SHP77 (cell line): Measurements from ENCODE around the gene FANK1.
"Not testable (repeated sequence)": the region's sequence is repeated elsewhere in the genome, so short reads cannot be mapped to it uniquely, and the experiment has no call there.

ENCODE experiments used
- DNase-seq, 2 experiments: peaks; one replicate each; lab custom pipeline; 2025; lab: John Stamatoyannopoulos, UW

The FANK1 gene

GRCh38 chr10:125889441-125889840 is 6.9 kb upstream of the FANK1 start:
- not testable (repeated sequence) for DNase-seq

DNA sequence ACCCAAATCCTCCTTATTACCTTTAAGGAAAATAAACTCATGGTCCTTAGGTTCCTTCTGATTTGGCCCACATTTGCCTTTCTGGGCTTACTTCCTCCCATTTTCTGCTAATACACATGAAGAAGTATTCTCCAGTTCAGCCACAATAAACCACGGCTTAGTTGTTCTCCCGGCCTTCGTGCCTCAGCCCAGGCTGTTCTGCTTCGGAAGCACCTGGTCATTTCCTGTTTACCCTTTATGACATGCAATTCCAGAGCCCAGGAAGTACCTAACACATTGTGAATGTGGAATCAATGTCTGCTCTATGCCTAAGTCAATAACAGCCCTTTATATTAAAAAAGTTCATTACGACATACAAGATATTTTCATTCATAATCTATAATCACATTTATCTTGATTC is 4.0 kb upstream of the FANK1 start:
- DNase-seq: peak; percentile 30 to 59

DNA sequence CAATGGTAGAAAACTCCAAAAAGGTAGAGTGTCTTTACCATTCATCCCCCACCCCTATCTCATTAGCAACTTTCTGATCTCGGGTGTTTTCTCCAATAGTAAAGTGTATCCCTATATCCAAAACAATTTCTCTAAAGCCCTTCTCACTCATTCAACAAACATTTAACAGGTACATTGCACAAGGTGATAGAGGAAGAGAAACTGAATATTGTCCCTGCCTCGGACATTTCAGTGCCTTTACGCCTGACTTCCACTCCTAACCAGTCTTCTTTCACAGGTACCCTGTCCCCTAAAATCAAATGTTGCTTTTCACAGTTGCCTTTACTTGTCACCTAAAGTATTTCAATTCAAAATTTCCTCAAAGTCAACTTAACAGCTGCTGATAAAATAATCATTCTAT is 2.2 kb upstream of the FANK1 start:
- not testable (repeated sequence) for DNase-seq

- peak; percentile 18 to 66 for DNase-seq
Observed at GRCh38 chr10:125895130-125896087, 955 bp upstream of the FANK1 start.

DNA sequence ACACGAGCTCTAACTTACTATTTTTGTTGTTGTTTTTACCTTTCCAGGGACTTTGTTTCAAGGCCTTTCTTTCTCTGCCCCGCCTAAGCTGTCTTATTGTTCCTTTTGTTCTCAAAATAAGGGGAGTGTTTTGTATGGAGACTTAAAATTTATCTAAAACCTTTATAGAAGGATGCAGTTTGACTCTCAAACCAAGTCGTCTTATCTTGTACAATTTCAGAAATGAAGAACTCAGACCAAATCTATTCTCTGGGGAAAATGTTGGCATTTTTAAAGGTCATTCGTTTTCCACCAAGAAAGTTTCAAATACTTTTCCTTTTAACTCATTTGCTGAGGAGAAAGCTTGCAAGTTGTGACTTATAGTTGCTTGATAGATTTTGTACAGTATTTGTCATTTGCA is 953 bp downstream of the FANK1 start:
- not testable (repeated sequence) for DNase-seq

DNA sequence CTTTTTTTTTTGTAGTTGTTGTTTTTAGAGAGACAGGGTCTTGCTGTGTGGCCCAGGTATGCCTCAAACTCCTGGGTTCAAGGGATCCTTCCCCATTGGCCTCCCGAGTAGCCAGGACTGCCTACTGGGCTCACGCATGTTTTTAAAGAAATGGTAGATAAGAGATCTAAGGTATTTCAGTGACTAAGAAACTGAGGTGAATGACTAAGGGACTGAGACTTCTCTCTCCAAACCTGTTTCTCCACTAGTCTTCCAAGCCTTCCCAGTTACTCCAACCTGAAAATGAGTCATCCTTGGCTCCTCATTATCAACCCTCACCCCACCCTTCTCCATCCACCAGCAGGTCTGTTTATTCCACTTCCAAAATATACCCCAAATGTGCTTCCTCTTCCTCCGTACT is 4.6 kb downstream of the FANK1 start:
- DNase-seq: not testable (repeated sequence)

DNA sequence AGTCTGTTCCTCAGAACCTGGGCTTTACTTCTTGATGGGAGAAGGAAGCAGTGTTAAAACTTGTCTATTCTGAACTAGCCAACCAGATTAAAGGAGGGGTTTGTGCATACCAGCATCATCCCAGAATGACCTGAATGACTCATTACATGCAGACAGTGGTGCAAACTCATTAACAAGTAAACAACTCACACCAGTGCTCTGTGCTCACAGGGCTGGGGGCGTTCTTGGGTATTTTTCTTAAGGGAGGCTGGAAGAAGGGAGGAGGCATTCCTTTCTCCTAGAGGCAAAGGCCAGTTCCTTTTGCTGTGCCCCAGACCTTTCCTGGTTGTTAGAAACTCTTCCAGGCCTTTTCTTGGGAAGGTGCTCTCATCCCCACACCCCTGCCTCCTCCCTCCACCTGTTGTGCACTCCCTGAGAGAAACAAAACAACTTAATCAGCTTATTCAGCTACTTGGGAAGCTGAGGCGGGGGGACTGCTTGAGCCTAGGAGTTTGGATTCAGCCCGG is 6.8 kb downstream of the FANK1 start:
- DNase-seq: not testable (repeated sequence)

GRCh38 chr10:125905069-125905994 is 9.0 kb downstream of the FANK1 start:
- not testable (repeated sequence) for DNase-seq

DNA sequence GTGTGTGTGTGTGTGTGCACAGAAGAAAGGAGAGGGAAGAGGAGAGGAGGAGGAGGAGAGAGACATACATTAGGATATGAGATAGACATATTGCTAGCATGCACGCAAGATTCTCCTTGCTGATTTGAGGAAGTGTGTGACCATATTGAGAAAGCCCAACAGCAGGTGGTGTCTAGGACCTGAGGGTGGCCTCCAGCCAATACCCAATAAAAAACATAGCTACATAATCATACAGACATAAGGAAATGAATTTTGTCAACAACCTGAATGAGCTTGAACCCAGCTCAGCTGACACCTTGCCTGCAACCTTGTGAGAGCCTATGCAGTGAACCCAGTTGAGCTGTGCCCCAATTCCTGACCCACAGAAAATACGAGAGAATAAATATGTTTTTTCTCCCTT is 11.2 kb downstream of the FANK1 start:
- DNase-seq: peak in 1 of 2 experiments; percentile 15

DNA sequence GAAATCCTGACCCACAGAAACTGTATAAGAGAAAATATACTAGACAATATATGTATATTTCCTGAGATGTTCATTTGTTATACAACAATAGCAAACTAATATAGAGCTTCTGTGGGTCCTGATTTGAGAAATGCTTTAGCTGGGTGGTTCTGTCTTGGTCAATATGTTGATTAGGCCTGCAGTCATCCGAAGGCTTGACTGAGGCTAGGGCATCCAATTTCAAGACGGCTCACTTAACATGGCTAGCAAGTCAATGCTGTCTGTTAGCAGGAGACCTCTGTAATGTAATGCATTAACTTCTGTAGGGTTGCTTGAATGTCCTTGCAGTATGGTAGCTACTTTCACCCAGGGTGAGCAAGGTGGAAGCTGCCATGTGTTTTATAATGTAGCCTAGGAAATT is 12.4 kb downstream of the FANK1 start:
- not testable (repeated sequence) for DNase-seq

GRCh38 chr10:125909491-125909890 is 13.1 kb downstream of the FANK1 start:
- DNase-seq: not testable (repeated sequence)

GRCh38 chr10:125911145-125911544 is 14.8 kb downstream of the FANK1 start:
- no peak for DNase-seq

DNA sequence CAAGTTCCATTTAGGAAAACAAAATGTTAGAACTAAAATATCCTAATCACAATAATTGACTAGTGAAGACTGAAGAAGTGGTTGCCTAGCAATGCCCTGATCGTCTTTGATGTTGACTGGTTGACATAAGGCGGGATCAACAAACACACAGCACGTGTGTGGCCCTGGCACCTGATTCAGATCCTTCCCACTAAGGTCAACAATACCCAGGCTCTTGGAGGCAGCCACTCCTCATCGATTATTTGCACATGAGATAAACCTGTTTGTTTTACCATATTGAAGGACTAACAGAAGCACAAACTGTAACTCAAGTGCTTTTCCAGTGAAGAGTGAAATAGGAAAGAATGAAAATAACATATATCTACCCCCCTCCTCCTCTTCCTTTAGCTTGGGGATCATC is 15.6 kb downstream of the FANK1 start:
- peak; percentile 68 to 70 for DNase-seq

DNA sequence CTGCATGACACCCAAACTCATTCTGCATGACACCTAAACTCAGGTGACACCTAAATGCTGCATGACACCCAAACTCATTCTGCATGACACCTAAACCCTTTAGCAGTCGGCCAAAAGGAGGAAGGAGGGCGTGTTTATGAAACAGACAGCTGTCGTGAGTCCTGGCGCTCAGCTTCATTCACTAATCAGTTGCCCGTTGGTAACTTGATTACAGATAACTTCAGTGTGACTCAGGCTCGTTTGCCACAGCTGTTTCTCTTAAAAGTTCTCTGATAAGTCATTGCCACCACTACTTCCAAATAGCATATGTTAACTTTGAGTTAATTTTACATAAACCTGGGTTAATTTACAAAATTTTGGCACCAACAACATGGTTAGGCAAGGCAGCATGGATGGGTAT is 16.9 kb downstream of the FANK1 start:
- DNase-seq: not testable (repeated sequence)

DNA sequence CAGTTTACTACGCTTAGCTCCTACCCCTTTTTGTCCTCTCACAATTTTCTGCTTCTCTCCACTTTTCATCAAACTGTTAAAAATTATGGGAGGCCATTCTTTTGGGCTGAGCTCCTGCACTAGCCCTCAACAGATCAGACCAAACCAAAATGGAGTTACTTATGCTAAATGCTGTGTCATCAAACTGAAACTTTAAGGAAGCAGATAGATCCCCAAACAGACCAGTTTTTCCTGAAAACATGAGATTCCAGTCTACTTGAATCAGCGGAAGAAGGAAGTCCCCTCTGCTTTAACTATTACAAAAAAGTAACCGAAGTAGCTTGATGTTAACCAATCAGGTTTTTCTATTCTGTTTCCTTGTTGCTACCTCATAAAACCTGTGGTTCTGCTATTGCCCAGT is 20.6 kb downstream of the FANK1 start:
- DNase-seq: no peak

DNA sequence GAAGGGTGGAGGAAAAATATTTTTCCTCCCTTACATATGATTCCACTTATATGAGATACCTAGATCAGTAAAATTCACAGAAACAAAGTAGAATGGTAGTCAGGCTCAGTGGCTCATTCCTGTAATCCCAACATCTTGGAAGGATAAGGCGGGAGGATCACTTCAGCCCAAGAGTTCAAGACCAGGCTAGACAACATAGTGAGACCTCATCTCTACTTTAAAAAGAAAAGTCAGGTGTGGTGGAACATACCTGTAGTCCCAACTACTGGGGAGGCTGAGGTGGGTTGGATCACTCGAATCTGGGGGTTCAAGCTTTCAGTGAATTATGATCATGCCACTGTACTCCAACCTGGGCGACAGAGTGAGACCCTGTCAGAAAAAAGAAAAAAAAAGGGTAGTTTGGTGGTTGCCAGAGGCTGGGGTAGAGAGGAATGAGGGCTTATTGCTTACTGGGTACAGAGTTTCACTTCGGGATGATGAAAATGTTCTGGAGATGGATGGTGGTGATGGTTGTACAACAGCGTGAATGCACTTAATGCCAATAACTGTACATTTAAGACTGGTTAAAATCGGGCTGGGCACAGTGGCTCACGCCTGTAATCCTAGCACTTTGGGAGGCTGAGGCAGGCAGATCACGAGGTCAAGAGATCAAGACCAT is 21.5 kb downstream of the FANK1 start:
- not testable (repeated sequence) for DNase-seq

- not testable (repeated sequence) for DNase-seq
Observed at GRCh38 chr10:125921643-125922306, 25.4 kb downstream of the FANK1 start.

DNA sequence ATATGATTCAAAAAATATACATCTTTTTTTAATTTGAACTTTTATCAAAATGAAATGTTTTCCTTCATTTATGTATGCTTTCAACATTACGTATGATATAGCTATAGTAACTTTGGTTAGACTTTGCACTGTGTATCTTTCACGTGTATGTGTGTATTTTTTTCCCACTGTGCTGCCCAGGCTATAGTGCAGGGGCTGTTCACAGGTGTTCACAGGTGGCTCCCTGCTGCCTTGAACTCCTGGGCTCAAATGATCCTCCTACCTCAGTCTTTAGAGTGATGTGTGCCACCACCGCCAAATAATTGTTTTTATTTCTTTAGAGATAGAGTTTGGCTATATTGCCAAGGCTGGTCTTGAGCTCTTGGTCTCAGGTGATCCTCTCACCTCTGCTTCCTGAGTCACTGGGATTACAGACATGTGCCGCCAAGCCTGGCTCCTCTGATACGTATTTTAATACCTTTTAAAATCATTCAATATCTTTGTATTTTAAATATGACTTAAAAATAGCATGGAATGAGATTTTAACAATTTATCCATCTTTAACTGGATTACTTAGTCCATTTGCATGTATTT is 29.0 kb downstream of the FANK1 start:
- no peak for DNase-seq

- no peak for DNase-seq
Observed at GRCh38 chr10:125926247-125926646, 29.9 kb downstream of the FANK1 start.

DNA sequence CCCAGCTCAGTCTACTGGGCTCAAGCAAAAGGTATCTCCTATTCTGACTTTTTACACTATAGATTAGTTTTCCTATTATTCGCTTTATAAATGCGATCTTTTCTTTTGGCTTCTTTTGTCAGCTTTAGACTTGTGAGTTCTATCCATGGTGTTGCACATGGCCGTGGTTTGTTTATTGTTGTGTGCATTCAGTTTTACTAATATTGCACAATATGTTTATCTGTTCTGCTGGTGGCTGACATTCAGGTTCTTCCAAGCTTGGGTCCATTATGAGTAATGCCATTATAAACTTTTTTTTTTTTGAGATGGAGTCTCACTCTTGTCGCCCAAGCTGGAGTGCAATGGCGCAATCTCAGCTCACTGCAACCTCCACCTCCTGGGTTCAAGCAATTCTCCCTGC is 30.9 kb downstream of the FANK1 start:
- DNase-seq: not testable (repeated sequence)
